ENCODE data around the gene RAB1A.
"Not testable (repeated sequence)": the region's sequence is repeated elsewhere in the genome, so short reads cannot be mapped to it uniquely, and the experiment has no call there.

The RAB1A gene

GRCh38 chr2:65134158-65134557 lies 4.3 kb upstream of the RAB1A start:
- no peak for DNase-seq (ENCODE audit: low read depth)
- TF ChIP-seq, protein P1, sequence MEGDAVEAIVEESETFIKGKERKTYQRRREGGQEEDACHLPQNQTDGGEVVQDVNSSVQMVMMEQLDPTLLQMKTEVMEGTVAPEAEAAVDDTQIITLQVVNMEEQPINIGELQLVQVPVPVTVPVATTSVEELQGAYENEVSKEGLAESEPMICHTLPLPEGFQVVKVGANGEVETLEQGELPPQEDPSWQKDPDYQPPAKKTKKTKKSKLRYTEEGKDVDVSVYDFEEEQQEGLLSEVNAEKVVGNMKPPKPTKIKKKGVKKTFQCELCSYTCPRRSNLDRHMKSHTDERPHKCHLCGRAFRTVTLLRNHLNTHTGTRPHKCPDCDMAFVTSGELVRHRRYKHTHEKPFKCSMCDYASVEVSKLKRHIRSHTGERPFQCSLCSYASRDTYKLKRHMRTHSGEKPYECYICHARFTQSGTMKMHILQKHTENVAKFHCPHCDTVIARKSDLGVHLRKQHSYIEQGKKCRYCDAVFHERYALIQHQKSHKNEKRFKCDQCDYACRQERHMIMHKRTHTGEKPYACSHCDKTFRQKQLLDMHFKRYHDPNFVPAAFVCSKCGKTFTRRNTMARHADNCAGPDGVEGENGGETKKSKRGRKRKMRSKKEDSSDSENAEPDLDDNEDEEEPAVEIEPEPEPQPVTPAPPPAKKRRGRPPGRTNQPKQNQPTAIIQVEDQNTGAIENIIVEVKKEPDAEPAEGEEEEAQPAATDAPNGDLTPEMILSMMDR (IDR thresholded peaks at IDR 0.05; ENCODE audit: insufficient read depth, low read depth, low read length, missing control alignments) = no peak
- H3K4me3 ChIP-seq (ENCODE audit: low read length) = no peak overlapping the region

- no peak overlapping the region for H3K4me3 ChIP-seq (ENCODE audit: low read length)
- no peak for DNase-seq (ENCODE audit: low read depth)
- TF ChIP-seq, protein P1 (IDR thresholded peaks at IDR 0.05; ENCODE audit: insufficient read depth, low read depth, low read length, missing control alignments) = no peak
Observed at GRCh38 chr2:65133626-65134025, 3.7 kb upstream of the RAB1A start.

GRCh38 chr2:65132930-65133329 lies 3.0 kb upstream of the RAB1A start:
- not testable (repeated sequence) for DNase-seq (ENCODE audit: low read depth); H3K4me3 ChIP-seq (ENCODE audit: low read length)

DNA sequence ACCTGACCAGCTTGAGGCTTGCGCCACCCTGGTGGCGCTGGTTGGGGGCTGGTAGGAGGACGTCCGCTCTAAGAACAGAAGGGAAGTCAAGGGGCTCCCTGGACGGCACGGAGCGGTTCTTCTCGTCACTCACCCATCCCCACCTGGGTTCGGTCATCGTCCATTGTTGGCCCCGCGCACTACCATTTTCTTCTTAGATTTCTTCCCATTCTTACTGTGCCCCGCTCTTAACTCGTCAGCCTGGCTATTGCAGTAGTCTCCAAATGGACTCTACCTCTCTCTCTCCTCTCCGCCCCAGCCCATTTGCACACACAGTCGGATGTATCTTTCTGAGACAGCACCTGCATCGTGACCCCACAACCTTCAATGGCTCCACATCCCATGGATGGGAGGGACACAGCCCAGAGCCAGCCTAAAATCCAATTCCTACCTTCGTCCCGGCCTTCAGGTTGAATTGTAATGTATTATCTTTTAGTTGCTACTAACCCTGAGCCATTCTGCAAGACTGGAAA lies 814 bp upstream of the RAB1A start:
- no peak for DNase-seq (ENCODE audit: low read depth)
- H3K4me3 ChIP-seq (ENCODE audit: low read length) = peak overlapping the region; percentile 69
- TF ChIP-seq, protein P1 (IDR thresholded peaks at IDR 0.05; ENCODE audit: insufficient read depth, low read depth, low read length, missing control alignments) = no peak

DNA sequence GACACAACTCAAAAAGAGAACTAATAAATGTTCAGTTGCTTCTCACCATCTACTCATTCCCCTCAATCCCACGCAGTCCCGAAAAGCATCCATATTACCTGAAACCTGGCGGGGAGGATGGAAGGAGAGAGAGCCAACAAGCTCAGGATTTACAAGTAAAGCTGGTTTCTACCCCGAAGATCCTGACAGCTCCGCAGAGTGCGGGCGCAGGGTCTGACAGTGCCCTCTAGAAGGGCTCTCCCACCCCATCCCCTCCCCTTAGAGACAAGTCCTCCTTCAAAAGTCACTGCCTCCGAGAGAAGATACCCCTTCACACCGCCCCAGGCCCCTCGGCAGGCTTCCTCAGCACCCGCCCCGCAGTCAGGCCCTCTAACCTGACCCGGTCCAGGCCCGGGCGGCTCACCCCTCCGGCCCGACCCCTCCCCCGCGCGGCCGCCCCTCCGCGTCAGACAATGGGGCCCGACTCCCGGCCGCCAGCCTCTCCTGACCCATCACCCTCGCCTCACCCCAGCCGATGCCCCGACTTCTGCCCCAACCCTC lies 550 bp downstream of the RAB1A start:
- peak; percentile 14 for DNase-seq (ENCODE audit: low read depth)
- H3K4me3 ChIP-seq (ENCODE audit: low read length) = peak overlapping the region; percentile 99
- TF ChIP-seq, protein P1 (IDR thresholded peaks at IDR 0.05; ENCODE audit: insufficient read depth, low read depth, low read length, missing control alignments) = no peak

DNA sequence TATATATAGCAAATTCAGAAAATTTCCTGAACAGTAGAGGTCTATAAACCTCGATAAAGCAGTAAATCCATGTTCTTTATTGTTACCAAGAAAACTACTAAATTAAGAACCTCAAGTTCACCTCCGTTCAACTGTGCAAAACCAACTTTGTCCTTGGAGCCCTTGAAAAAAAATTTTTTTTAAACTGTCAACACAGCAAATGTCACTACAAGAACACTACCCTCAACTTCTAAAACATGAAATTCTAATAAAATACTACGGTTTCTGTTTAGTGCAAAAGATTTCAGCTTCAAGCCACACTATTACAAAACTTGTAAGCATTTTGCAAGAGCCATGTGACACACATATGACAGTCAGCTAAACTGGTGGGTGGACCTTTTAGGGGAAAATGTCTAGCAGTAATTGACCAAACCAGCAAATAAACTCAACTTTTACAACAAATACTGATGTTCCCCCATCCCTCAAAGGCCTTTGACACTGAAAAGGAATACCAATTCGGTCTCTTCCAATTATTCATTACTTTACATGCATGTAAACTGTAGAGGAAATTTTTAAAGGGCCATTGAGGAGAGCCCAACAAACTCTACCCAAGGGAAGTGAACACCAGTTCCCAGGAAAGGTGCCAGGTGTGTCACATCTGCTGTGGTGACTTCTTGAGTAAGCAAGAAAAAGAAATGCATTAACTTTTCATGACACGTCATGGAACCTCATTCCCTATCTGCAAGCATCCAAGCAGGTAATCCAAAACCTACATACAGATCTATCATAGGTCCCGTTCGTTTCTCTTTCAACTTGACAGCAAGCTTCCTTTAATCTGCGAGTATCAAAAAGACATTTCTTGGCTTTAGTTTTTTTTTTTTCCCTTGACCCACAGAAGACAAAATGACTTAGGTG lies 1.4 kb downstream of the RAB1A start:
- H3K4me3 ChIP-seq (ENCODE audit: low read length) = peak overlapping the region; percentile 99
- TF ChIP-seq, protein P1 (IDR thresholded peaks at IDR 0.05; ENCODE audit: insufficient read depth, low read depth, low read length, missing control alignments) = no peak
- peak; percentile 59 for DNase-seq (ENCODE audit: low read depth)

GRCh38 chr2:65125457-65125856 lies 4.4 kb downstream of the RAB1A start:
- H3K4me3 ChIP-seq (ENCODE audit: low read length) = not testable (repeated sequence)
- peak; percentile 22 for DNase-seq (ENCODE audit: low read depth)

- H3K4me3 ChIP-seq (ENCODE audit: low read length) = no peak overlapping the region
- DNase-seq (ENCODE audit: low read depth) = no peak
- TF ChIP-seq, protein P1 (IDR thresholded peaks at IDR 0.05; ENCODE audit: insufficient read depth, low read depth, low read length, missing control alignments) = no peak
Observed at GRCh38 chr2:65122313-65122712, 7.6 kb downstream of the RAB1A start.

All from epithelial cell of esophagus (primary cell).